HCT116 (cell line): ENCODE results near the gene ZNF555. TPM values are rescaled to one million over a fixed set of nuclear protein-coding genes. Genes with fewer than 3 reads are reported as not detected.
"Not testable (repeated sequence)": the region's sequence is repeated elsewhere in the genome, so short reads cannot be mapped to it uniquely, and the experiment has no call there.

Source experiments
- ATAC-seq: fragments of 200-7000 bp; cut with Tn5 transposase; 2 replicates; pipeline ENCODE4 v1.9.1; 2020; ENCODE audit warnings: mild to moderate bottlenecking, moderate library complexity
- BruUV-seq: library from RNA; stranded (reverse); fragments of 400-500 nt; replicated peaks from 2 replicates; lab custom pipeline; 2021; lab: Mats Ljungman, UMichigan
- CTCF ChIA-PET: fragments of 300-600 bp; sonication (Branson Sonifier 250); formaldehyde crosslinking; loops from one replicate; lab custom pipeline; 2021; ENCODE audit warnings: antibody characterized with exemption; lab: Charles Lee
- POLR2A ChIA-PET: fragments of 300-600, 350-600 bp; sonication (Branson Sonifier 250); formaldehyde crosslinking; loops from one replicate; lab custom pipeline; 2021; ENCODE audit warnings: antibody characterized with exemption; lab: Charles Lee
- RAD21 ChIA-PET, 2 experiments: fragments of 300-600 bp; sonication (Branson Sonifier 250); formaldehyde crosslinking; loops; one replicate each; lab custom pipeline; 2023; ENCODE audit warnings: low total read pairs in 2 of 2; ENCODE audit not compliant: uncharacterized antibody in 2 of 2, unreplicated experiment in 2 of 2, low non-redundant PET in 1 of 2; lab: Charles Lee
- DNase-seq: peaks from one replicate; pipeline ENCODE4 v3.0.0-alpha.2; 2010; ENCODE audit warnings: low read depth, low spot score
- H2AFZ ChIP-seq: fragments of 200-600 bp; shearing (Covaris generic), sonication (generic); 2 replicates; pipeline ENCODE4 v1.6.1; 2017; ENCODE audit warnings: low read depth, mixed run types, mixed read lengths, antibody characterized with exemption, low read length; ENCODE audit not compliant: poor library complexity, severe bottlenecking
- H3K27ac ChIP-seq: 2 replicates; pipeline ENCODE4 v1.5.1; 2012; ENCODE audit warnings: low read depth, low read length
- H3K27me3 ChIP-seq: fragments of 200-600 bp; sonication (generic); 2 replicates; pipeline ENCODE4 v1.6.1; 2016; ENCODE audit warnings: mixed run types, low read length, mixed read lengths; ENCODE audit not compliant: insufficient read depth
- H3K36me3 ChIP-seq, 2 experiments: fragments of 200-500 bp in 1 of 2; fragments of 200-600 bp in 1 of 2; sonication (Bioruptor generic) in 1 of 2; sonication (generic) in 1 of 2; 2 replicates each; pipeline versions ENCODE4 v1.5.1 to v1.6.1; 2014 to 2016; ENCODE audit warnings: low read length in 2 of 2, inconsistent platforms in 1 of 2, mixed read lengths in 1 of 2, mixed run types in 1 of 2; ENCODE audit not compliant: insufficient read depth in 2 of 2, control insufficient read depth in 1 of 2
- H3K4me1 ChIP-seq, 2 experiments: fragments of 200-600 bp in 1 of 2; sonication (generic) in 1 of 2; 2 replicates each; pipeline versions ENCODE4 v1.5.1 to v1.6.1; 2012 to 2017; ENCODE audit warnings: low read length in 2 of 2, inconsistent platforms in 1 of 2, mild to moderate bottlenecking in 1 of 2, mixed read lengths in 1 of 2, mixed run types in 1 of 2, moderate library complexity in 1 of 2; ENCODE audit not compliant: insufficient read depth in 2 of 2, control insufficient read depth in 1 of 2
- H3K4me2 ChIP-seq: fragments of 200-600 bp; sonication (generic); 2 replicates; pipeline ENCODE4 v1.6.1; 2017; ENCODE audit warnings: mixed run types, low read length, mixed read lengths
- H3K4me3 ChIP-seq, 2 experiments: fragments of 200-600 bp in 1 of 2; sonication (generic) in 1 of 2; replicated peaks in 1 of 2; 2 replicates each; pipeline ENCODE4 v1.5.1; 2011 to 2016; ENCODE audit warnings: low read length in 2 of 2, control low read depth in 1 of 2, low read depth in 1 of 2, mild to moderate bottlenecking in 1 of 2, mixed read lengths in 1 of 2, mixed run types in 1 of 2
- H3K79me2 ChIP-seq: fragments of 200-600 bp; sonication (generic); 2 replicates; pipeline ENCODE4 v1.6.1; 2017; ENCODE audit warnings: mild to moderate bottlenecking, mixed run types, low read length, moderate library complexity, mixed read lengths; ENCODE audit not compliant: insufficient read depth
- H3K9ac ChIP-seq: fragments of 200-600 bp; sonication (generic); 2 replicates; pipeline ENCODE4 v1.6.1; 2016; ENCODE audit warnings: low read length, mixed read lengths
- H3K9me2 ChIP-seq: fragments of 200-600 bp; sonication (generic), shearing (Covaris generic); 2 replicates; pipeline ENCODE4 v1.6.1; 2017; ENCODE audit warnings: mixed run types, mild to moderate bottlenecking, moderate library complexity; ENCODE audit not compliant: insufficient read depth
- H3K9me3 ChIP-seq, 2 experiments: fragments of 200-500 bp in 1 of 2; fragments of 200-600 bp in 1 of 2; sonication (Bioruptor generic) in 1 of 2; sonication (generic) in 1 of 2; 2 replicates each; pipeline ENCODE4 v1.6.1; 2014 to 2017; ENCODE audit warnings: low read length in 2 of 2, mixed read lengths in 2 of 2, inconsistent platforms in 1 of 2, low read depth in 1 of 2, mild to moderate bottlenecking in 1 of 2, mixed run types in 1 of 2, moderate library complexity in 1 of 2; ENCODE audit not compliant: control insufficient read depth in 1 of 2, insufficient read depth in 1 of 2
- H4K20me1 ChIP-seq: fragments of 200-600 bp; sonication (generic), shearing (Covaris generic); 2 replicates; pipeline ENCODE4 v1.6.1; 2017; ENCODE audit warnings: mixed run types, mild to moderate bottlenecking, moderate library complexity; ENCODE audit not compliant: insufficient read depth
- CBX3 ChIP-seq: IDR thresholded peaks from 2 replicates; pipeline ENCODE4 v1.6.1; 2012; ENCODE audit warnings: low read depth
- CEBPB ChIP-seq: IDR thresholded peaks from 2 replicates; pipeline ENCODE4 v1.6.1; 2012; ENCODE audit warnings: low read depth
- ELF1 ChIP-seq: IDR thresholded peaks from 2 replicates; pipeline ENCODE4 v1.6.1; 2012; ENCODE audit warnings: low read depth, borderline replicate concordance
- EZH2 ChIP-seq: fragments of 200-600 bp; sonication (generic); IDR thresholded peaks from 2 replicates; pipeline ENCODE4 v1.6.1; 2017; ENCODE audit warnings: antibody characterized with exemption, mixed run types
- EZH2phosphoT487 ChIP-seq: fragments of 200-600 bp; IDR thresholded peaks from 2 replicates; pipeline ENCODE4 v1.6.1; 2018; ENCODE audit warnings: antibody characterized with exemption, borderline replicate concordance
- FOSL1 ChIP-seq: IDR thresholded peaks from 2 replicates; pipeline ENCODE4 v1.6.1; 2012; ENCODE audit warnings: low read depth
- JUND ChIP-seq: IDR thresholded peaks from 2 replicates; pipeline ENCODE4 v1.6.1; 2012
- POLR2A ChIP-seq: IDR thresholded peaks from 2 replicates; pipeline ENCODE4 v1.7.0; 2011; ENCODE audit warnings: borderline replicate concordance; ENCODE audit not compliant: insufficient read depth, insufficient read length; ENCODE audit errors: extremely low read depth
- POLR2AphosphoS5 ChIP-seq: IDR thresholded peaks from 2 replicates; pipeline ENCODE4 v1.6.1; 2011; ENCODE audit warnings: mild to moderate bottlenecking, low read depth, low read length, moderate library complexity
- RAD21 ChIP-seq: IDR thresholded peaks from 2 replicates; pipeline ENCODE4 v1.6.1; 2012; ENCODE audit warnings: low read depth, mild to moderate bottlenecking
- SIN3A ChIP-seq: IDR thresholded peaks from 2 replicates; pipeline ENCODE4 v1.6.1; 2012; ENCODE audit warnings: low read depth
- ZNF274 ChIP-seq: fragments of 200-500 bp; sonication (Bioruptor generic); IDR thresholded peaks from 2 replicates; pipeline ENCODE4 v1.6.1; 2014; ENCODE audit warnings: mild to moderate bottlenecking, low read depth, low read length, inconsistent platforms
- intact Hi-C: fragments of 100-400 bp; cut with micrococcal nuclease; formaldehyde crosslinking; loops from 2 replicates; pipeline ENCODE4 v1.10.0; 2022
- total RNA-seq: library from RNA; stranded (reverse); gene quantifications from one replicate; pipeline ENCODE4 v1.2.1, GENCODE V29; 2021; ENCODE audit not compliant: unreplicated experiment
- TF ChIP-seq, protein P1 (sequence below), 3 experiments: fragments of 200-600 bp in 1 of 3; sonication (generic) in 1 of 3; IDR thresholded peaks in 2 of 3; conservative IDR thresholded peaks in 1 of 3; 2 replicates each; pipeline ENCODE4 v1.5.1; 2012 to 2017; ENCODE audit warnings: low read depth in 2 of 3, low read length in 2 of 3, antibody characterized with exemption in 1 of 3, borderline replicate concordance in 1 of 3, control low read depth in 1 of 3, mild to moderate bottlenecking in 1 of 3, mixed read lengths in 1 of 3, mixed run types in 1 of 3, moderate library complexity in 1 of 3; ENCODE audit not compliant: insufficient read depth in 1 of 3
- TF ChIP-seq, protein P2 (sequence below): IDR thresholded peaks from 2 replicates; pipeline ENCODE4 v1.6.1; 2012
- TF ChIP-seq, protein P3 (sequence below): IDR thresholded peaks from 2 replicates; pipeline ENCODE4 v1.6.1; 2011; ENCODE audit warnings: mild to moderate bottlenecking, low read length, moderate library complexity; ENCODE audit not compliant: insufficient replicate concordance; ENCODE audit errors: extremely low read depth

Gene ZNF555
- total RNA-seq, 1 experiment from 2014 or later: 4.5 TPM

DNA sequence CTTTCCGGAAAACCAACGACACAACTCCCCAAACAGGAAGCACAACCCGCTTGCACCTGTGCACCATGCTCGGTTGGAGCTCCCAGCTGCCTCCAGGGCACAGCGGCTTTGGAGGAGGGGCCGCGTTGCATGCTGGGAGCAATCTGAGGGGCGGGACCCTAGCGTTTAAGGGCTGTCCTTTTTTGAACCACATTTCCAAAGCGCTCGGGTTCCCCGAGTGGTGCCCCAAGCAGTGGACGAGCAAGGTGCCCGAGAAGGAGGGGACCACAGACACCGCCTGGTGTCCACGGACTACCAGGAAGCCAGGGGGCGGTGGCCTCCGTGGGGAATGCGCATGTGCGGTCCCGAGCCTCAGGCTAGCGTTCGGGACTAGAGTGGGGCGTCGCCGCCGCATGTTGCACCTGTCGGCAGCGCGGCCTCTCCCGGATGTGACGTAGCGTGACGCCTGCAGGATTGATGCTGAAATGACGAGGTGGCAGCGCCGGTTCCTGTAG lies 47.5 kb downstream of the ZNF555 start:
- POLR2A ChIA-PET: no interaction called here
- CTCF ChIA-PET: interaction anchor here (1.9 to 2.1 kb wide), 3 partner anchors 12 to 240 kb away, joined by 15 to 19 read pairs (median 18); partner anchors contain the start of gene ZNF57
- Histone ChIP-seq H2AFZ (no peak overlapping the region), H3K9me3 (no peaks in the 10 kb centered on the region; a peak in 1 of 4 replicates), H3K36me3 (no peaks in the 10 kb centered on the region), H3K27ac (no peak overlapping the region), H3K27me3 (no peaks in the 10 kb centered on the region), H3K9ac (no peak overlapping the region), H3K4me3 (no peak overlapping the region), H3K79me2 (no peaks in the 10 kb centered on the region), H3K9me2 (no peaks in the 10 kb centered on the region), H3K4me1 (no peaks in the 10 kb centered on the region), H3K4me2 (no peak overlapping the region), H4K20me1 (no peaks in the 10 kb centered on the region)
- TF ChIP-seq, protein P1, sequence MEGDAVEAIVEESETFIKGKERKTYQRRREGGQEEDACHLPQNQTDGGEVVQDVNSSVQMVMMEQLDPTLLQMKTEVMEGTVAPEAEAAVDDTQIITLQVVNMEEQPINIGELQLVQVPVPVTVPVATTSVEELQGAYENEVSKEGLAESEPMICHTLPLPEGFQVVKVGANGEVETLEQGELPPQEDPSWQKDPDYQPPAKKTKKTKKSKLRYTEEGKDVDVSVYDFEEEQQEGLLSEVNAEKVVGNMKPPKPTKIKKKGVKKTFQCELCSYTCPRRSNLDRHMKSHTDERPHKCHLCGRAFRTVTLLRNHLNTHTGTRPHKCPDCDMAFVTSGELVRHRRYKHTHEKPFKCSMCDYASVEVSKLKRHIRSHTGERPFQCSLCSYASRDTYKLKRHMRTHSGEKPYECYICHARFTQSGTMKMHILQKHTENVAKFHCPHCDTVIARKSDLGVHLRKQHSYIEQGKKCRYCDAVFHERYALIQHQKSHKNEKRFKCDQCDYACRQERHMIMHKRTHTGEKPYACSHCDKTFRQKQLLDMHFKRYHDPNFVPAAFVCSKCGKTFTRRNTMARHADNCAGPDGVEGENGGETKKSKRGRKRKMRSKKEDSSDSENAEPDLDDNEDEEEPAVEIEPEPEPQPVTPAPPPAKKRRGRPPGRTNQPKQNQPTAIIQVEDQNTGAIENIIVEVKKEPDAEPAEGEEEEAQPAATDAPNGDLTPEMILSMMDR (IDR thresholded peaks at IDR 0.05 in 2 of 3, conservative IDR thresholded peaks at IDR 0.05 in 1 of 3; ENCODE audit: borderline replicate concordance in 1 of 3, insufficient read depth in 1 of 3, low read depth in 2 of 3, low read length in 2 of 3): no peak
- TF ChIP-seq EZH2: no peak
- TF ChIP-seq CEBPB: no peak
- TF ChIP-seq ZNF274: no peak
- TF ChIP-seq, protein P2, sequence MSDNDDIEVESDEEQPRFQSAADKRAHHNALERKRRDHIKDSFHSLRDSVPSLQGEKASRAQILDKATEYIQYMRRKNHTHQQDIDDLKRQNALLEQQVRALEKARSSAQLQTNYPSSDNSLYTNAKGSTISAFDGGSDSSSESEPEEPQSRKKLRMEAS: no peak
- no peak for TF ChIP-seq SIN3A
- TF ChIP-seq JUND: no peak
- TF ChIP-seq, protein P3, sequence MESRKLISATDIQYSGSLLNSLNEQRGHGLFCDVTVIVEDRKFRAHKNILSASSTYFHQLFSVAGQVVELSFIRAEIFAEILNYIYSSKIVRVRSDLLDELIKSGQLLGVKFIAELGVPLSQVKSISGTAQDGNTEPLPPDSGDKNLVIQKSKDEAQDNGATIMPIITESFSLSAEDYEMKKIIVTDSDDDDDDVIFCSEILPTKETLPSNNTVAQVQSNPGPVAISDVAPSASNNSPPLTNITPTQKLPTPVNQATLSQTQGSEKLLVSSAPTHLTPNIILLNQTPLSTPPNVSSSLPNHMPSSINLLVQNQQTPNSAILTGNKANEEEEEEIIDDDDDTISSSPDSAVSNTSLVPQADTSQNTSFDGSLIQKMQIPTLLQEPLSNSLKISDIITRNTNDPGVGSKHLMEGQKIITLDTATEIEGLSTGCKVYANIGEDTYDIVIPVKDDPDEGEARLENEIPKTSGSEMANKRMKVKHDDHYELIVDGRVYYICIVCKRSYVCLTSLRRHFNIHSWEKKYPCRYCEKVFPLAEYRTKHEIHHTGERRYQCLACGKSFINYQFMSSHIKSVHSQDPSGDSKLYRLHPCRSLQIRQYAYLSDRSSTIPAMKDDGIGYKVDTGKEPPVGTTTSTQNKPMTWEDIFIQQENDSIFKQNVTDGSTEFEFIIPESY: no peak
- no peak for TF ChIP-seq POLR2AphosphoS5
- no peak for TF ChIP-seq ELF1
- TF ChIP-seq RAD21: no peak
- TF ChIP-seq EZH2phosphoT487: no peak
- TF ChIP-seq POLR2A: no peak
- TF ChIP-seq CBX3: no peak
- TF ChIP-seq FOSL1: no peak
- intact Hi-C loops: no loop called here
- RAD21 ChIA-PET: no interaction called here
- no peak for DNase-seq
- no peak for ATAC-seq
- no TSS peak for BruUV-seq

DNA sequence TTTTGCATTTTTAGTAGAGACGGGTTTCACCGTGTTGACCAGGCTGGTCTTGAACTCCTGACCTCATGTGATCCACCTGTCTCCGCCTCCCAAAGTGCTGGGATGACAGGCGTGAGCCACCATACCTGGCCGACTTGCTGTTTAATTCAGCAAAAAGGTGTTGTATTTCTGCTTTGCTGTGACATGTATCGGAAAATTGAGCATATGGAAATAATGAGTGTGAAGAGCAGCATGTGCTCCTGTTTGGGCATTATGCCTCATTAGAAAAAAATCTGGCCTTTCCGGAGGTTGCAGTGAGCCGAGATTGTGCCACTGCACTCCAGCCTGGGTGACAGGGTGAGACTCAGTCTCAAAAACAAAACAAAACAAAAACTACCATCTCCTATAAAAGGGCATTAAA lies 49.3 kb downstream of the ZNF555 start:
- POLR2A ChIA-PET: interaction anchor here (1.1 kb wide), 1 partner anchor 60 kb away, joined by 3 read pairs; no protein-coding TSS in a partner anchor
- H3K79me2 ChIP-seq, H3K27me3 ChIP-seq, H3K27ac ChIP-seq, BruUV-seq, H3K4me2 ChIP-seq, DNase-seq, H4K20me1 ChIP-seq, H3K9ac ChIP-seq, CTCF ChIA-PET, H2AFZ ChIP-seq, H3K4me1 ChIP-seq, intact Hi-C loops, ATAC-seq, H3K9me3 ChIP-seq, RAD21 ChIA-PET, H3K9me2 ChIP-seq, H3K36me3 ChIP-seq, H3K4me3 ChIP-seq: not testable (repeated sequence)
